DND-41 (cell line): Measurements from ENCODE around the gene RGS9.

ENCODE experiments used
- ATAC-seq: fragments of 200-7000 bp; cut with Tn5 transposase; 3 replicates; pipeline ENCODE4 v1.9.1; 2021; ENCODE audit warnings: low read depth; ENCODE audit not compliant: insufficient read depth
- DNase-seq: peaks from one replicate; pipeline ENCODE4 v3.0.0-alpha.2; 2020
- H2AFZ ChIP-seq: 2 replicates; pipeline ENCODE4 v1.6.0; 2012; ENCODE audit warnings: low read depth, low read length
- H3K27ac ChIP-seq: 2 replicates; pipeline ENCODE4 v1.5.1; 2012; ENCODE audit warnings: low read length, inconsistent platforms
- H3K27me3 ChIP-seq: fragments of 200-600 bp; sonication (generic); 2 replicates; pipeline ENCODE4 v1.6.0; 2012; ENCODE audit warnings: low read length, mild to moderate bottlenecking, inconsistent platforms; ENCODE audit not compliant: insufficient read depth, poor library complexity
- H3K36me3 ChIP-seq: 2 replicates; pipeline ENCODE4 v1.5.1; 2012; ENCODE audit warnings: low read length, inconsistent platforms; ENCODE audit not compliant: insufficient read depth
- H3K4me1 ChIP-seq: 2 replicates; pipeline ENCODE4 v1.5.1; 2012; ENCODE audit warnings: mild to moderate bottlenecking, low read length; ENCODE audit not compliant: insufficient read depth
- H3K4me2 ChIP-seq: 2 replicates; pipeline ENCODE4 v1.6.0; 2012; ENCODE audit warnings: mild to moderate bottlenecking, moderate library complexity, low read length, inconsistent platforms; ENCODE audit not compliant: insufficient read depth
- H3K4me3 ChIP-seq, 2 experiments: fragments of 200-600 bp in 1 of 2; shearing (Covaris generic) in 1 of 2; 2 replicates each; pipeline ENCODE4 v1.5.1; 2012 to 2016; ENCODE audit warnings: inconsistent platforms in 2 of 2, low read length in 2 of 2, mild to moderate bottlenecking in 2 of 2, low read depth in 1 of 2, moderate library complexity in 1 of 2
- H3K79me2 ChIP-seq: 2 replicates; pipeline ENCODE4 v1.6.0; 2012; ENCODE audit warnings: low read length, inconsistent platforms; ENCODE audit not compliant: insufficient read depth
- H3K9ac ChIP-seq: 2 replicates; pipeline ENCODE4 v1.6.0; 2012; ENCODE audit warnings: low read depth, mild to moderate bottlenecking, inconsistent platforms, low read length, moderate library complexity
- H3K9me3 ChIP-seq: 2 replicates; pipeline ENCODE4 v1.5.1; 2012; ENCODE audit warnings: low read length, moderate library complexity, mild to moderate bottlenecking, inconsistent platforms; ENCODE audit not compliant: insufficient read depth, severe bottlenecking
- H4K20me1 ChIP-seq: 2 replicates; pipeline ENCODE4 v1.6.0; 2012; ENCODE audit warnings: low read length; ENCODE audit not compliant: insufficient read depth
- CTCF ChIP-seq: IDR thresholded peaks from 2 replicates; pipeline ENCODE4 v1.5.1; 2012; ENCODE audit warnings: borderline replicate concordance, low read length, moderate library complexity, mild to moderate bottlenecking; ENCODE audit not compliant: poor library complexity, severe bottlenecking; ENCODE audit errors: extremely low read depth
- EZH2 ChIP-seq: IDR thresholded peaks from 3 replicates; pipeline ENCODE4 v1.6.1; 2012; ENCODE audit warnings: borderline replicate concordance, low read depth, mild to moderate bottlenecking, moderate library complexity, low read length, inconsistent platforms; ENCODE audit not compliant: severe bottlenecking

The RGS9 gene

GRCh38 chr17:65101371-65101770 is 35.8 kb upstream of the RGS9 start:
- Histone ChIP-seq H3K9ac (no peak overlapping the region), H3K79me2 (no peaks in the 10 kb centered on the region), H3K9me3 (no peaks in the 10 kb centered on the region), H3K4me1 (peaks cover 11% of the 10 kb centered on the region), H3K4me3 (no peak overlapping the region), H3K4me2 (no peak overlapping the region), H3K27ac (no peak overlapping the region), H3K36me3 (no peaks in the 10 kb centered on the region), H2AFZ (no peak overlapping the region), H3K27me3 (no peaks in the 10 kb centered on the region), H4K20me1 (no peaks in the 10 kb centered on the region)
- DNase-seq, result no peak
- ATAC-seq, result no peak
- no peak for TF ChIP-seq EZH2
- no peak for TF ChIP-seq CTCF

GRCh38 chr17:65102235-65102634 is 34.9 kb upstream of the RGS9 start:
- Histone ChIP-seq H3K27ac (no peak overlapping the region), H3K4me2 (no peak overlapping the region)
- ATAC-seq, result no peak

GRCh38 chr17:65102788-65103187 is 34.4 kb upstream of the RGS9 start:
- Histone ChIP-seq H3K4me3 (no peak overlapping the region), H3K36me3 (no peaks in the 10 kb centered on the region), H3K4me2 (no peak overlapping the region), H2AFZ (no peak overlapping the region), H3K4me1 (peaks cover 11% of the 10 kb centered on the region), H3K9me3 (no peaks in the 10 kb centered on the region), H3K27ac (no peak overlapping the region), H3K9ac (no peak overlapping the region), H3K79me2 (no peaks in the 10 kb centered on the region), H3K27me3 (no peaks in the 10 kb centered on the region), H4K20me1 (no peaks in the 10 kb centered on the region)
- DNase-seq (no peak), ATAC-seq (no peak)
- TF ChIP-seq EZH2, result no peak
- no peak for TF ChIP-seq CTCF

More at GRCh38 chr17:65102235-65102634, 34.9 kb upstream of the RGS9 start:
- Histone ChIP-seq H3K36me3 (no peaks in the 10 kb centered on the region), H3K4me1 (peaks cover 11% of the 10 kb centered on the region), H3K9ac (no peak overlapping the region), H2AFZ (no peak overlapping the region), H3K27me3 (no peaks in the 10 kb centered on the region), H4K20me1 (no peaks in the 10 kb centered on the region), H3K79me2 (no peaks in the 10 kb centered on the region), H3K4me3 (no peak overlapping the region), H3K9me3 (no peaks in the 10 kb centered on the region)
- TF ChIP-seq CTCF, result no peak
- TF ChIP-seq EZH2, result no peak
- DNase-seq, result no peak

GRCh38 chr17:65103431-65103830 is 33.7 kb upstream of the RGS9 start:
- Histone ChIP-seq H3K4me1 (peaks cover 11% of the 10 kb centered on the region), H3K79me2 (no peaks in the 10 kb centered on the region), H3K9me3 (no peaks in the 10 kb centered on the region), H2AFZ (no peak overlapping the region), H3K36me3 (no peaks in the 10 kb centered on the region), H3K4me2 (no peak overlapping the region), H3K27ac (no peak overlapping the region), H4K20me1 (no peaks in the 10 kb centered on the region), H3K9ac (no peak overlapping the region), H3K27me3 (no peaks in the 10 kb centered on the region), H3K4me3 (no peak overlapping the region)
- ATAC-seq (no peak), DNase-seq (no peak)
- TF ChIP-seq CTCF (no peak), EZH2 (no peak)
